PC-3 (cell line): ENCODE measurements around the gene OSBPL1A.

Source experiments
- CTCF ChIP-seq: fragments of 300-600 bp; sonication (generic); conservative IDR thresholded peaks from 2 replicates; pipeline ENCODE4 v1.5.1; 2017; ENCODE audit warnings: antibody characterized with exemption, low read depth, mild to moderate bottlenecking, low read length
- EZH2 ChIP-seq: fragments of 300-600 bp; sonication (generic); IDR thresholded peaks from one replicate; pipeline ENCODE4 v1.6.1; 2017; ENCODE audit warnings: antibody characterized with exemption, mild to moderate bottlenecking, low read length; ENCODE audit not compliant: unreplicated experiment

GRCh38 chr18:24189007-24189528 lies 208.6 kb downstream of the OSBPL1A start:
- no peak for TF ChIP-seq CTCF
- no peak for TF ChIP-seq EZH2
